ENCODE results near the gene POLR3A. TPM values are rescaled to one million over a fixed set of nuclear protein-coding genes. Genes with fewer than 3 reads are reported as not detected.

The POLR3A gene
- 39.2 TPM for total RNA-seq

DNA sequence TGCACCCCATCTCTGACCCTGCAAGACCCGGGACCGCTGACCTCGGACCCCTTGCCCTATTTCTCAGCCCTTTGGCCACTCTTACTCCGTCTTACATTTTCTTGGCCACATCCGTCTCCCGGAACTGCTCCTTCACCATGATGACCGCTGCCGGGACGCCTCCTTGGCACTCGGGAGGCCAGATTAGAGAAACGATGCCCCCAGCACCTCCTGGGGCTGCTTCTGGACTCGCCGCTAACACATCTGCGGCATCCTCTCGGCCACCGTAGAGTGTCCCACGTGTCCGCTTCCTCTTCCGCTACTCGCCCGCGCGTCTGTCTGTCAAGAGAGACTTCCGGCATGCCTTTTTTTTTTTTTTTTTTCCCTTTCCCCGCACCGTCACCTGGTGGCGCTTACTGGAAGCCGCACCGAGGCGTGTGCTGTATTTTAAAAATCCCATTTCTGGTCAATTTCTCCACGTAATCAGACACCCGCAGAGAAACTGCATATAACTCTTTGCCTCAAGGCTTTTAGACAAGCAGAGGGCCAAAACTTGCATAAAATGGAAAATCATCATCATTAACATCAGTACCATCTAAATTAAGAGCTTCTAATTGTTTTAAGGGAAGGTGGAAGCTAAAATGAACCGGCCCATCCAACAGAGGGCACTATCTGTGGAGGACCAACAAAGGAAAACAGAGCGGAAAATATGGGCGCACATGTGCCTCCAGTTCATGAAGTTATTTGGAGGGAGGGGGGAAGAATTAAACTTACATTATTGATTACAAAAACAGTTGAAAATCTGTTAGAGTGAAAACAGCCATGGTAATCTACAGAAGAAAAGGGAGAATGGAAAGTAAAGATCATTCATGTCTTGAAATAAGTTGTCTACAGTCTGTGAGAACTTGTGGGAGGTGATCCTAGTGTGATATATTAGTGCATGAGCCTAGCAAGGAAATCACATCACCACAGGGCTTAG lies at the start of gene POLR3A:
Gene POLR3A (minus strand): TSS at position 247 of the 958 bp plus-strand sequence. CDS start 108 bp downstream, at position 139.

DNA sequence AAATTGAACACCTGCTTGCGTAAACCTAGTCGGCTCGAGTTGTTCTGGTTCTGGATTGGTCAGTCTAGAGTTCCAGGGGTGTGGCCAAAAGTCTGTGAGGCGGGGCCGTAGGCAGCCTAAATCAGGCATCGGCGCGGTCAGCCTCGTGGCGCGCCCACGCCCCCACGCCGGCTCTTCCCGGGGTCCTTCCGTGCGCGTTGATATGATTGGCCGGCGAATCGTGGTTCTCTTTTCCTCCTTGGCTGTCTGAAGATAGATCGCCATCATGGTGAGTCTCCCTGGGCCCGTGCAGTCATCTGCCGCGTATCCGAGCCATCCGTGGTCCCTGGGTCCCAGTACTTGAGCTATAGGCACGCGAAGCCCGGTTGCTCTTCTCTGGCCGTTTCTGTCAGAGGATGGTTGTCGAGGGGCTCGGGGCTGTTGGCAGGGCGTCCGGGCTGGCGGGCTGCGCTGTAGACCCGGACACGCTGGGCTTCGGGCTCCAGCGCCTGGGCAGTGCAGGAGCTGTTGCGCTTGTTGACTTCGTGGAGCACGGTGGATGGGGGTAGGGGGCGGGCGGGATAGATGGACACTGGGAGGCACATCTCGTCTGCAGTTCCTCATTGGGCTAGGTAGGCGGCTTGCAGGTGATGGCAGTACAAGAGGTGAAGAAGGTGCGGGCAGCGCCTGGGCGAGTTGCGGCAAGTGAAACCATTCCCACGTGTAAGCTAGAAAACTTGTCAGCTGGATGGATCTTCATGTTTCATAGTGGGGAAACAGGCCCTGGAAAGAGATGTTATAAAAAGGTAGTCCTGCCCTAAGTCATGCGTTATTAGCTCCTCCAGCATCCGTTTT lies 4.5 kb upstream of the POLR3A start, which contains the start of gene RPS24:
Gene RPS24 (plus strand): TSS at position 227 of the 834 bp plus-strand sequence. CDS start 39 bp downstream, at position 266.

DNA sequence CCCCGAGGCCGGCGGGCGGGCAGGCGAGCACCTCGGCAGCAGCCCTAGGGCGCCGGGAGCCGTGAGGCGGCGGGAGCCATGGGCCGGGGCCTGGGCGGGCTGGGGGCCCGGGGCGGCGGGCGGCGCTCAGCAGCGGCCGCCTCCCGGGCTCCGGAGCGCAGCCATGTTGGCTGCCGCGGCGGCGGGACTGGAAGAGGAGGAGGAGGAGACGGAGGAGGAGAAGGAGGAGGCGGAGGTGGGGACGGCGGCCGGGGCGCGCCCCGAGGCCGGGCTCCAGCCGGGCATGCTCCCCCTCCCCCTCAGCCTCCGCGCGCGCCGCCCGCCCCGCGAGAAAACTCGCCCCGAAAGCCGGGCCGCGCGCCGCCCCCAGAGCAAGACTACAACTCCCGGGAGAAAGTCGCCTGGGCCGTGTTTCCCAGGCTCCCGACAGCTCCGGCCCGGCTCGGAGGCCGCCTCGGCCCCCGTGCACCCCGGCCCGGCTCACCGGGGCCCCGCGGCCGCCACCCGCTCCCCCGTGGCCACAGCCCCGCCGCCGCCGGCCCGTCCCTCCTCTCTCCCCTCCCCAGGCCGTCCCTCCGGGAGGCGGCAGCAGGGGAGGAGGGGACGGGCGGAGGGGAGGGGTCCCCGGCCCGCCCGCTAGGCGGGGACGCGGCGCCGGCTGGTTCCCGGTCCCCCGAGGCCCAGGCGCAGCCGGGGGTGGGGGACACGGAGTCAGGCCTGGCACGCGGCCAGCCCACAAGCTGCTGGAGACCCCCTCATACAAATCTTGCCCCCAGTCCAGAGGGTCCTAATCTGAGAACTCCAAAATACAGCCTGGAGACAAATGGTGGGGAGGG lies 102.5 kb downstream of the POLR3A start, which contains the start of gene DLG5:
Gene DLG5 (minus strand): TSS at position 190 of the 836 bp plus-strand sequence. CDS start 235 bp downstream, outside the sequence.

Small RNA genes within 50 kb of the gene (small RNA-seq; reads per million reads assigned to genes)
- gene RF00017: not detected

Other genes starting within 250 kb of the POLR3A start
- 57.4 TPM for gene DLG5, start 102.8 kb downstream of the POLR3A start, total RNA-seq
- gene RPS24, start 4.3 kb upstream of the POLR3A start, total RNA-seq: 2,051 TPM

Data from diencephalon (tissue), 1 donor.